NCI-H446 (cell line): ENCODE data around the gene GRAMD4.

ENCODE experiments used
- DNase-seq, 2 experiments: peaks; one replicate each; lab custom pipeline; 2025; lab: John Stamatoyannopoulos, UW

The GRAMD4 gene

GRCh38 chr22:46673205-46673604 is 53.0 kb downstream of the GRAMD4 start:
- no peak for DNase-seq

GRCh38 chr22:46673662-46674236 is 53.6 kb downstream of the GRAMD4 start:
- DNase-seq = no peak

- DNase-seq = no peak
Measured at GRCh38 chr22:46674367-46674781, 54.2 kb downstream of the GRAMD4 start.

GRCh38 chr22:46674906-46675305 is 54.7 kb downstream of the GRAMD4 start:
- no peak for DNase-seq

- no peak for DNase-seq
Measured at GRCh38 chr22:46675479-46675878, 55.3 kb downstream of the GRAMD4 start.

GRCh38 chr22:46675938-46676337 is 55.8 kb downstream of the GRAMD4 start:
- DNase-seq = no peak

- no peak for DNase-seq
Measured at GRCh38 chr22:46676479-46676878, 56.3 kb downstream of the GRAMD4 start.

- no peak for DNase-seq
Measured at GRCh38 chr22:46676881-46677280, 56.7 kb downstream of the GRAMD4 start.

GRCh38 chr22:46677323-46678002 is 57.3 kb downstream of the GRAMD4 start:
- DNase-seq = no peak

- no peak for DNase-seq
Measured at GRCh38 chr22:46678003-46678657, 57.9 kb downstream of the GRAMD4 start.

- DNase-seq = no peak
Measured at GRCh38 chr22:46678785-46679700, 58.9 kb downstream of the GRAMD4 start.

GRCh38 chr22:46679706-46680269 is 59.6 kb downstream of the GRAMD4 start:
- no peak for DNase-seq

GRCh38 chr22:46681010-46681409 is 60.8 kb downstream of the GRAMD4 start:
- DNase-seq = no peak

- no peak for DNase-seq
Measured at GRCh38 chr22:46682011-46682731, 62.0 kb downstream of the GRAMD4 start.

GRCh38 chr22:46684706-46685105 is 64.5 kb downstream of the GRAMD4 start:
- peak in 1 of 2 experiments; percentile 16 for DNase-seq

GRCh38 chr22:46686221-46687047 is 66.2 kb downstream of the GRAMD4 start:
- DNase-seq = no peak

- no peak for DNase-seq
Measured at GRCh38 chr22:46687048-46687444, 66.9 kb downstream of the GRAMD4 start.

GRCh38 chr22:46687460-46687859 is 67.3 kb downstream of the GRAMD4 start:
- no peak for DNase-seq

- DNase-seq = no peak
Measured at GRCh38 chr22:46688949-46689348, 68.8 kb downstream of the GRAMD4 start.

GRCh38 chr22:46690146-46690545 is 70.0 kb downstream of the GRAMD4 start:
- no peak for DNase-seq
